Keratinocyte (primary cell): ENCODE results near the gene VAT1. TPM values are rescaled to one million over a fixed set of nuclear protein-coding genes. Genes with fewer than 3 reads are reported as not detected.
"Not testable (repeated sequence)": the region's sequence is repeated elsewhere in the genome, so short reads cannot be mapped to it uniquely, and the experiment has no call there.

Experiments used
- DNase-seq: peaks from one replicate; pipeline ENCODE4 v3.0.0-alpha.2; 2011; ENCODE audit warnings: low read depth, missing footprints, low spot score
- FAIRE-seq: peaks from 2 replicates; lab custom pipeline; 2011; peaks lifted over from hg19 to GRCh38; lab: Jason Lieb, UNC
- H2AFZ ChIP-seq: 2 replicates; pipeline ENCODE4 v1.6.0; 2012; ENCODE audit warnings: low read length, control low read depth, inconsistent platforms; ENCODE audit not compliant: control insufficient read depth
- H3K27ac ChIP-seq: 2 replicates; pipeline ENCODE4 v1.5.1; 2011; ENCODE audit warnings: low read length; ENCODE audit not compliant: control insufficient read depth, insufficient read depth
- H3K27me3 ChIP-seq: 3 replicates; pipeline ENCODE4 v1.6.0; 2011; ENCODE audit warnings: low read length; ENCODE audit not compliant: control insufficient read depth, insufficient read depth; ENCODE audit errors: extremely low read depth
- H3K36me3 ChIP-seq, 2 experiments: 2 replicates in 1 of 2; 3 replicates in 1 of 2; pipeline ENCODE4 v1.5.1; 2011; ENCODE audit warnings: low read length in 2 of 2, mild to moderate bottlenecking in 1 of 2; ENCODE audit not compliant: control insufficient read depth in 2 of 2, insufficient read depth in 2 of 2; ENCODE audit errors: extremely low read depth in 1 of 2
- H3K4me1 ChIP-seq: 3 replicates; pipeline ENCODE4 v1.5.1; 2011; ENCODE audit warnings: low read length; ENCODE audit not compliant: control insufficient read depth, insufficient read depth; ENCODE audit errors: extremely low read depth
- H3K4me2 ChIP-seq: 3 replicates; pipeline ENCODE4 v1.6.0; 2011; ENCODE audit warnings: low read depth, low read length; ENCODE audit not compliant: control insufficient read depth, insufficient read depth; ENCODE audit errors: extremely low read depth
- H3K4me3 ChIP-seq, 3 experiments: fragments of 200-600 bp in 1 of 3; sonication (generic) in 1 of 3; 2 replicates in 2 of 3; 3 replicates in 1 of 3; pipeline ENCODE4 v1.5.1; 2011 to 2016; ENCODE audit warnings: low read length in 3 of 3, mild to moderate bottlenecking in 3 of 3, control low read depth in 2 of 3, inconsistent platforms in 1 of 3, low read depth in 1 of 3, mixed read lengths in 1 of 3, mixed run types in 1 of 3, moderate library complexity in 1 of 3; ENCODE audit not compliant: control insufficient read depth in 2 of 3, insufficient read depth in 2 of 3; ENCODE audit errors: extremely low read depth in 1 of 3
- H3K79me2 ChIP-seq: 2 replicates; pipeline ENCODE4 v1.6.0; 2012; ENCODE audit warnings: low read length; ENCODE audit not compliant: control insufficient read depth, insufficient read depth
- H3K9ac ChIP-seq: 3 replicates; pipeline ENCODE4 v1.6.0; 2011; ENCODE audit warnings: low read length; ENCODE audit not compliant: control insufficient read depth, insufficient read depth; ENCODE audit errors: extremely low read depth
- H3K9me1 ChIP-seq: 3 replicates; pipeline ENCODE4 v1.6.0; 2011; ENCODE audit warnings: low read length; ENCODE audit not compliant: control insufficient read depth, insufficient read depth; ENCODE audit errors: extremely low read depth
- H3K9me3 ChIP-seq: 2 replicates; pipeline ENCODE4 v1.5.1; 2012; ENCODE audit warnings: low read depth, low read length; ENCODE audit not compliant: control insufficient read depth
- H4K20me1 ChIP-seq: 3 replicates; pipeline ENCODE4 v1.6.0; 2011; ENCODE audit warnings: low read length; ENCODE audit not compliant: control insufficient read depth, insufficient read depth; ENCODE audit errors: extremely low read depth
- EZH2 ChIP-seq: IDR thresholded peaks from one replicate; pipeline ENCODE4 v1.6.1; 2012; ENCODE audit warnings: inconsistent platforms, mild to moderate bottlenecking, low read length, moderate library complexity
- dilution Hi-C: fragments of 300-500 bp; cut with MboI; formaldehyde crosslinking; loops from one replicate; pipeline ENCODE4 v1.7.0; 2020; ENCODE audit warnings: low sequenced_read_pairs; ENCODE audit not compliant: extremely low pct_ligation_motif_present
- polyA plus RNA-seq, 5 experiments: library from polyadenylated mRNA; depleted of rRNA in 3 of 5; stranded (reverse) in 3 of 5; stranded (forward) in 1 of 5; unstranded in 1 of 5; fragments of >200 nt; gene quantifications; 1 replicate in 1 of 5; 2 replicates in 3 of 5; 3 replicates in 1 of 5; pipeline versions ENCODE4 v1.2.1 to v1.2.3, GENCODE V29; 2011 to 2012; ENCODE audit warnings: missing spikeins in 2 of 5, low read depth in 1 of 5, low replicate concordance in 1 of 5
- TF ChIP-seq, protein P1 (sequence below), 3 experiments: IDR thresholded peaks in 1 of 3; conservative IDR thresholded peaks in 1 of 3; optimal IDR thresholded peaks in 1 of 3; 2 replicates in 2 of 3; 3 replicates in 1 of 3; pipeline versions ENCODE3 to v1.5.1; 2011; ENCODE audit warnings: low read length in 3 of 3, mild to moderate bottlenecking in 3 of 3, moderate library complexity in 2 of 3, control low read depth in 1 of 3, inconsistent platforms in 1 of 3; ENCODE audit not compliant: insufficient read depth in 2 of 3; ENCODE audit errors: extremely low read depth in 1 of 3

The VAT1 gene
- polyA plus RNA-seq, 1 donor (not counting 4 experiments of a cell fraction or from before 2014, with no cell fraction given), result 151 TPM

DNA sequence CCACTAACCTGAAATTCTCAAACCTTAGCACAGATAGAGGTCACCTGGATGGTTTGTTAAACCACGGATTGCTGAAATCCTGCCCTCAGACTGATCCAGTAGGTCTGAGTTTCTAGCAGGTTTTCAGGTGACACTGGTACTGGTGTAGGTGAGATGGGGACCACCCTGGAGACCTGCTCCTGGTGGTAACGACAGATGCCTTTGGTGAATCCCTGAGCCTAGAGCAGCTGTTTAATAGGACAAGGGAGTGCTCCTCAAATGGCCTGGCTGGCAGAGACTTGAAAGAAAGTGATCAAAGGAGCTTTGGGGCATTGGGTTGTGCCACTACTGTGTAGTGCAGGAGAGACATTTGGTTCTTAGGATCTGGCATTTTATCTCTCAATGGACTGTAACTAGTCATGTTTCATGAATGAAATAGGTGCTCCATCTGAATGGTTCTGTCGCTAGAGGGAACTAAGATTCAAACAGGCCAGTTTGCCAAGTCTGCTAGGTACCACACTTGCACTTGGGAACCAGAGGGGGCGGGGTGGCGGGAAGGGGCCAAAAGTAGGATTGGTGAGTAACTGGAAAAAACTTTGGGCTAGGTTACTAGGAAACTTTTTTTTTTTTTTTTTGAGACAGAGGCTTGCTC is 18.5 kb downstream of the VAT1 start:
- dilution Hi-C loops, result no loop called here
- no peak for TF ChIP-seq EZH2
- TF ChIP-seq, protein P1, sequence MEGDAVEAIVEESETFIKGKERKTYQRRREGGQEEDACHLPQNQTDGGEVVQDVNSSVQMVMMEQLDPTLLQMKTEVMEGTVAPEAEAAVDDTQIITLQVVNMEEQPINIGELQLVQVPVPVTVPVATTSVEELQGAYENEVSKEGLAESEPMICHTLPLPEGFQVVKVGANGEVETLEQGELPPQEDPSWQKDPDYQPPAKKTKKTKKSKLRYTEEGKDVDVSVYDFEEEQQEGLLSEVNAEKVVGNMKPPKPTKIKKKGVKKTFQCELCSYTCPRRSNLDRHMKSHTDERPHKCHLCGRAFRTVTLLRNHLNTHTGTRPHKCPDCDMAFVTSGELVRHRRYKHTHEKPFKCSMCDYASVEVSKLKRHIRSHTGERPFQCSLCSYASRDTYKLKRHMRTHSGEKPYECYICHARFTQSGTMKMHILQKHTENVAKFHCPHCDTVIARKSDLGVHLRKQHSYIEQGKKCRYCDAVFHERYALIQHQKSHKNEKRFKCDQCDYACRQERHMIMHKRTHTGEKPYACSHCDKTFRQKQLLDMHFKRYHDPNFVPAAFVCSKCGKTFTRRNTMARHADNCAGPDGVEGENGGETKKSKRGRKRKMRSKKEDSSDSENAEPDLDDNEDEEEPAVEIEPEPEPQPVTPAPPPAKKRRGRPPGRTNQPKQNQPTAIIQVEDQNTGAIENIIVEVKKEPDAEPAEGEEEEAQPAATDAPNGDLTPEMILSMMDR (optimal IDR thresholded peaks at IDR 0.05 in 1 of 3, IDR thresholded peaks at IDR 0.05 in 1 of 3, conservative IDR thresholded peaks at IDR 0.05 in 1 of 3; ENCODE audit: extremely low read depth in 1 of 3, insufficient read depth in 2 of 3, low read length in 3 of 3), result peak in 2 of 3 experiments; percentile 39 to 43
- peaks cover 23% of the 10 kb centered on the region for H3K79me2 ChIP-seq
- no peak overlapping the region for H2AFZ ChIP-seq
- H3K9me3 ChIP-seq, result no peaks in the 10 kb centered on the region
- FAIRE-seq (no peak), DNase-seq (no peak)
- peaks cover 26% of the 10 kb centered on the region for H3K4me1 ChIP-seq
- no peak overlapping the region for H3K9ac ChIP-seq
- H3K36me3 ChIP-seq, result peaks cover 25 to 35% of the 10 kb centered on the region in 2 experiments
- no peak overlapping the region for H3K4me2 ChIP-seq
- peaks cover 4% of the 10 kb centered on the region for H4K20me1 ChIP-seq
- H3K27me3 ChIP-seq, result no peaks in the 10 kb centered on the region
- H3K27ac ChIP-seq, result peak overlapping the region; percentile 21
- H3K9me1 ChIP-seq, result no peaks in the 10 kb centered on the region
- no peak overlapping the region for H3K4me3 ChIP-seq

DNA sequence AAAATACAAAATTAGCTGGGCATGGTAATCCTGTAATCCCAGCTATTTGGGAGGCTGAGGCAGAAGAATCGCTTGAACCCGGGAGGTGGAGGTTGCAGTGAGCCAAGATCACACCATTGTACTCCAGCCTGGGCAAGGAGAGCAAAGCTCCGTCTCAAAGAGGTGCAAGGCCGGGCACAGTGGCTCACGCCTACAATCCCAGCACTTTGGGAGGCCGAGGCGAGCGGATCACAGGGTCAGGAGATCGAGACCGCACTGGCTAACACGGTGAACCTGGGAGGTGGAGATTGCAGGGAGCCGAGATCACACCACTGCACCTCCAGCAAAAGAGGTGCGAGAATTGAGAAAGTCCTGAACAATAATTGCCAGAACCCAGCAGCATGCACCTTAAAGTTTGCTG is 21.3 kb downstream of the VAT1 start:
- Histone ChIP-seq H3K4me1 (peaks cover 32% of the 10 kb centered on the region), H3K79me2 (peaks cover 27% of the 10 kb centered on the region), H3K9ac (peak overlapping the region; percentile 13), H3K36me3 (peaks cover 25 to 35% of the 10 kb centered on the region in 2 experiments)
- DNase-seq, H3K27ac ChIP-seq, H2AFZ ChIP-seq, H3K4me3 ChIP-seq, H3K9me3 ChIP-seq, H3K9me1 ChIP-seq, H3K27me3 ChIP-seq, FAIRE-seq, H4K20me1 ChIP-seq, dilution Hi-C loops, H3K4me2 ChIP-seq: not testable (repeated sequence)
